ENCODE measurements around the gene SSBP3.

DNA sequence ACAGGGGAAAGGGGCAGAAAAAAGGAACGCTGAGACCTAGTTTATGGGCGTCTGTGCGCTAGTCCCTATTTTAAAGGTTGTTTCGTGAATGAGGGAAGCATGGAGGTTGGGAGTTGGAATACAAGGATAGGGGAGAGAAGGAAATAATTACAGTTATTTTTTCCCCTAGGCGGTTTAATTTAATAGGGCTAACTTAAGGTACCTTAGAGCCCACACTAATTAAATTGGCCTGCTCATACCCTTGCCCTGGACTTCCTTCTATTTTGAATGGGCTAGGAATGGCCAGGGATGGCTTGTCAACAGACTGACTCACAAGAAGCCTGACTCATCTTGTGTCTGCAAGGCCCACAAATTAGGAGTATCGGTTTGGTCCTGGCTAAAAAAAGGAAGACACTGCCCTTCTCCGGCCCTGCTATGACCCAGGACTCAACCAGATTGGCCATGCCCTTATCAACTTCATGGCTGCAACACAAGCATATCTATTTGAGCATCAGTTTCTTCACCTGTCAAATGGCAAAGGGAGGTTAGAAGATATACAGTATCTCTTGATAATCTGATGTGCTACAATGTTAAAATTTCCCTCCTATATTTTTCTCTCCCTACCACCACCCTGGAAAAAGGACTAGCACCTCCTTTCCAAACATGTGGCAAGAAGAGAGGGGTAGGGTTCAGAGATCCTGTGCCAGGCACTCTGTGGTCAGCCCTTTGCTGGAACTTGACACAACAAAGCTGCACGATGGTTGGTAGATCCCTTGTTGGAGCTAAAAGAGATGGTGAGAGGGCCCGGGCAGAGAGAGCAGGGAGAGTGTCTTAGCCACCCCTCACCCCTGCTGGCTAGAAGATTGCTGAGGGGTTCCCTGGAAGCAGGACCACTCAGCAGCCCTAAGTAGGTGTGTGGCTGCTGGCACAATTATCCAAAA is 2.2 kb upstream of the SSBP3 start:
- TF ChIP-seq ZNF207 (IDR thresholded peaks at IDR 0.05; ENCODE audit: borderline replicate concordance) (no peak), TRIM24 (CRISPR knock-in tag; IDR thresholded peaks at IDR 0.05) (no peak), KAT8 (CRISPR knock-in tag; IDR thresholded peaks at IDR 0.05) (no peak), TAF1 (CRISPR knock-in tag; IDR thresholded peaks at IDR 0.05) (no peak), POLR2A (IDR thresholded peaks at IDR 0.05; ENCODE audit: insufficient read depth in 1 of 2, low read depth in 2 of 2, low read length in 2 of 2) (no peak), ZNF335 (CRISPR knock-in tag; IDR thresholded peaks at IDR 0.05) (no peak), SIN3B (IDR thresholded peaks at IDR 0.05; ENCODE audit: low read length) (no peak), KAT2B (IDR thresholded peaks at IDR 0.05; ENCODE audit: borderline replicate concordance, low read depth, low read length) (no peak)
